GM12864 (cell line): ENCODE measurements around the gene CD3G.
"Not testable (repeated sequence)": the region's sequence is repeated elsewhere in the genome, so short reads cannot be mapped to it uniquely, and the experiment has no call there.

ENCODE experiments used
- DNase-seq: peaks from one replicate; pipeline ENCODE4 v3.0.0-alpha.2; 2011; ENCODE audit warnings: low read depth
- H3K4me3 ChIP-seq: 2 replicates; pipeline ENCODE4 v1.5.1; 2011; ENCODE audit warnings: mild to moderate bottlenecking, low read depth, low read length, control low read depth
- TF ChIP-seq, protein P1 (sequence below): IDR thresholded peaks from 2 replicates; pipeline ENCODE4 v1.5.1; 2011; ENCODE audit warnings: low read depth, mild to moderate bottlenecking, moderate library complexity, low read length, control low read depth, inconsistent platforms; ENCODE audit errors: missing control alignments

Gene CD3G

DNA sequence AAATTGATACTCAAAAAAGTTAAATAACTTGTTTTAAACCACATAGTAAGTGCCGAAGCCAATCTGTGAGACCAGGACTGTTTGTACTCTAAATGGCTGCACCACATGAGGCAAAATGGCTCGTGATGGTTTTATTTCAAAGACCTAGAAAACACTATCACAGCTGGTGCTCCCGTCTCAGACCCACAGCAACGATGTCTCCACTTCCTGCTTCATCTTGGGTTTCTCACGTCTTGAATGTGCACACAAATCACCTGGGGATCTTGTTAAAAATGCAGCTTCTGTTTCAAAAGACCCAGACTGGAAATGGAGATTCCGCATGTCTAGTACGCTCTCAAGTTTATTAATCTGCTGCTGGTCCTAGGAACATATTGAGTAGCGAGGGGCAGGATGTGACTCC, 38.4 kb upstream of the CD3G start:
- no peak for DNase-seq
- TF ChIP-seq, protein P1, sequence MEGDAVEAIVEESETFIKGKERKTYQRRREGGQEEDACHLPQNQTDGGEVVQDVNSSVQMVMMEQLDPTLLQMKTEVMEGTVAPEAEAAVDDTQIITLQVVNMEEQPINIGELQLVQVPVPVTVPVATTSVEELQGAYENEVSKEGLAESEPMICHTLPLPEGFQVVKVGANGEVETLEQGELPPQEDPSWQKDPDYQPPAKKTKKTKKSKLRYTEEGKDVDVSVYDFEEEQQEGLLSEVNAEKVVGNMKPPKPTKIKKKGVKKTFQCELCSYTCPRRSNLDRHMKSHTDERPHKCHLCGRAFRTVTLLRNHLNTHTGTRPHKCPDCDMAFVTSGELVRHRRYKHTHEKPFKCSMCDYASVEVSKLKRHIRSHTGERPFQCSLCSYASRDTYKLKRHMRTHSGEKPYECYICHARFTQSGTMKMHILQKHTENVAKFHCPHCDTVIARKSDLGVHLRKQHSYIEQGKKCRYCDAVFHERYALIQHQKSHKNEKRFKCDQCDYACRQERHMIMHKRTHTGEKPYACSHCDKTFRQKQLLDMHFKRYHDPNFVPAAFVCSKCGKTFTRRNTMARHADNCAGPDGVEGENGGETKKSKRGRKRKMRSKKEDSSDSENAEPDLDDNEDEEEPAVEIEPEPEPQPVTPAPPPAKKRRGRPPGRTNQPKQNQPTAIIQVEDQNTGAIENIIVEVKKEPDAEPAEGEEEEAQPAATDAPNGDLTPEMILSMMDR: no peak
- no peak overlapping the region for H3K4me3 ChIP-seq

DNA sequence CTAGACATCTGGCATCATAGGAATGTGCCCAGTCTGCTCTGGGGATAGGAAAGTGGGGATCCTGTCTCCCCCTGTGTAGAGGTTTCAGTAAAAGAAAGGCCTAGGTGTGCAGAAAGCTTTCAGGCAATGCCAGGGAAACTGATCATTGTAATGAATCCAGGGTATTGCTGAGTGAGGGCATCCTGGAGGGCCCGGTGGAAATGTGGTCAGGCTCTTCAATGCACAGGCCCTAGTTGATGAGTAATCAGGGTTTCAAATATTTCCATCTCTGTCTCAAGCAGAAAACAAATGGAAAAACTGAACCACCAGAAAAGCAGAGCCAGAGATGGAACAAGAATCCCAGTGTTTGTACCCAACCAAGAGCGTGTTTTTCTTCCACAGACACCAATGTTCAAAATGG, 37.6 kb upstream of the CD3G start:
- no peak overlapping the region for H3K4me3 ChIP-seq
- DNase-seq: no peak
- TF ChIP-seq, protein P1: no peak

DNA sequence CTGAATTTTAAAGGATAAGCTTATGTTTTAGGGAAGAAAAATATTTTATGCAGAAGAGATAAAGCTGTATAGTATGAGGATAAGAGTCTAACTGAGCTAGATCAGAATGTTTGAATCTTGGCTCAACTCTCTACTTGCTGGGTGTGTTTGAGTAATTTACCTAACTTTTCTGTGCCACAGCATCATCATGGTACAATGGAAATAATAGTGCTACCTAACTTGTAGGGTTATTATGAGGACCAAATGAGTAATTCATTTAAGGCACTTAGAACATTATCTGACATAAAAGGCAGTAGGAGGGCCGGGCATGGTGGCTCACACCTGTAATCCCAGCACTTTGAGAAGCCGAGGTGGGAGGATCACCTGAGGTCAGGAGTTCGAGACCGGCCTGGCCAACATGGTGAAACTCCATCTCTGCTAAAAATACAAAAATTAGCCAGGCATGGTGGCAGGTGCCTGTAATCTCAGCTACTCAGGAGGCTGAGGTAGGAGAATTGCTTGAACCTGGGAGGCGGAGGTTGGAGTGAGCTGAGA, 35.1 kb upstream of the CD3G start:
- DNase-seq, H3K4me3 ChIP-seq: not testable (repeated sequence)

DNA sequence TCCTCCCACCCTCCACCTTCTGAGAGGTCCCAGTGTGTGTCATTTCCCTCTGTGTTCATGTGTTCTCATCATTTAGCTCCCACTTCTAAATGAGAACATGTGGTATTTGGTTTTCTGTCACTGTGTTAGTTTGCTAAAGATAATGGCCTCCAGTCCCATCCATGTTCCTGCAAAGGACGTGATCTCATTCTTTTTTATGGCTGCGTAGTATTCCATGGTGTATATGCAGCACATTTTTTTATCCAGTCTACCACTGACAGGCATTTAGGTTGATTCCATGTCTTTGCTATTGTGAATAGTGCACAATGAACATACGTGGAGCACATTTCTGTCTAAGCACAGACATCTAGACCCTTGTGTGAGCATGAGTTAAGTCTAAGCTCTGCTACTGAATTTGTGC, 33.9 kb upstream of the CD3G start:
- no peak for DNase-seq
- no peak overlapping the region for H3K4me3 ChIP-seq
- TF ChIP-seq, protein P1: no peak

DNA sequence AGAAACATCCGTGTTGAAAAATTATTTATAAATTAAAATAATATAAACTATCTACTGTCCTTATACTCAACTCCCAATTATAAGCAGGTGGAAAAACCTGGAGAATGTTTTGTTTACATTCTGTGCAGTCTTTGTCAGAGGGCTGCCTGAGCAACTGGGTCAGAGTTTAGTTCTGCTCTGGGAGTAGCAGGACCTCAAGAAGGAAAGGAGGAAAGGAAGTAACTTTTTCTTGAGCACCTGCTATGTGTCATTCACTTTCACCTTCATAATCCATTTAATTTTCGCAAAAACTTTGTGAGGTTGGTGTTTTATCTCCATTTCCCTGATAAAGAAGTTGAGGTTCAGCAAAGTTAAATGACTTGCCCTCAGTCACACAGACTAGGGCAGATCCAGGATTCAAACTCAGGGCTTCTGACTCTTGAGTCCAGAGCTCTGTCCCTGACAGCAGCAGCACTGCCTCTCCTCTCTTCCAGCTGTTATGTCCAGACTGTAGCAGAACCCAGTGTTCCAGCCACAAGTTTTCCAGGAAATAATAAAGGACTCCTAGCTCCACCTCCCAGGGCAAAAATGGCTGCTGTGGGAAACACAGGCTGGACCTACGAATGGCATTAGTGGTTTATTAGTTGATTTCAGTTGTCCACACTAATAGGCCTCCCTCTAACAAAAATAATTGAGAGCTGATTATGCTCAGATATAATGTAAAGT, 33.2 kb upstream of the CD3G start:
- no peak for DNase-seq
- TF ChIP-seq, protein P1: no peak
- H3K4me3 ChIP-seq: no peak overlapping the region

DNA sequence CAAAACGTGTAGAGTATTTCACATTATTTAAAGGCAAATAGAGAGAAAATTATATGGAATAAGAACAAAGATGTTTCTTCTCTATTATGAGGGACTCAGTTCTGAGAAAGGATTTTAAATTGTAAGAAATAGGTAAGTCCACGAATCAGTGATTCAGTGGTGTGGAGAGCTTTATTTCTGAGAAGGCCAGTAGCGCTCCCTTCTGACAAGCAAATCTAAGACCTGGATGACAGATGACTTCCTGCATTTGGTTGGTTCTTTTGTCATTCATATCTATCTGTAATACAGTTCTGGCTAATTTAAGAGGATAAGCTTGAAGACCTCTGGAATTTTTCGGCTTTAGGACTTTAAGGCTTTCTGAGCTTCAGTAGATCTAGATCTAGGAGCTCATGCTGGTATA, 32.6 kb upstream of the CD3G start:
- TF ChIP-seq, protein P1: no peak
- DNase-seq: no peak
- no peak overlapping the region for H3K4me3 ChIP-seq

DNA sequence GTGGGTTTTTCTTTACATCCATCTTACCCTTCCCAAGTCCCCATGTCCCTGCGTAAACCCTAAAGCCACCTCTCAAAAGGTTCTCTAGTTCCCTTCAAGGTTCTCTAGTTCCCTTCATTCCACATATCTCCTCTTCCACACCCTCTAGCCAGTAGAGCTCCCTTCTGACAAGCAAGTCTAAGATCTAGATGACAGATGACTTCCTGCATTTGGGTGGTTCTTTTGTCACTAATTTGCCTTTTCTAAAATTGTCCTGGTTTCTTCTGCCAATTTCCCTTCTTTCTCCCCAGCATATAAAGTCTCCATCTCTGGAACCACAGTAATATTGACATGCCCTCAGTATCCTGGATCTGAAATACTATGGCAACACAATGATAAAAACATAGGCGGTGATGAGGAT, 31.8 kb upstream of the CD3G start:
- TF ChIP-seq, protein P1: no peak
- no peak for DNase-seq
- no peak overlapping the region for H3K4me3 ChIP-seq
